Stromal cell of bone marrow (primary cell): ENCODE results near the gene WWOX.

Source experiments
- DNase-seq: peaks from one replicate; pipeline ENCODE4 v3.0.0-alpha.2; 2012; ENCODE audit warnings: low read depth

WWOX gene

GRCh38 chr16:78906135-78906534, 806.7 kb downstream of the WWOX start:
- no peak for DNase-seq

GRCh38 chr16:78909226-78909625, 809.8 kb downstream of the WWOX start:
- no peak for DNase-seq

- DNase-seq: no peak
Observed at GRCh38 chr16:78915811-78916345, 816.4 kb downstream of the WWOX start.

- DNase-seq: no peak
Observed at GRCh38 chr16:78916928-78917545, 817.6 kb downstream of the WWOX start.

GRCh38 chr16:78918805-78919305, 819.4 kb downstream of the WWOX start:
- no peak for DNase-seq

- no peak for DNase-seq
Observed at GRCh38 chr16:78919852-78920251, 820.4 kb downstream of the WWOX start.

- no peak for DNase-seq
Observed at GRCh38 chr16:78920621-78921020, 821.2 kb downstream of the WWOX start.

GRCh38 chr16:78925083-78925767, 825.8 kb downstream of the WWOX start:
- peak; percentile 3 for DNase-seq

- DNase-seq: no peak
Observed at GRCh38 chr16:78926723-78927210, 827.3 kb downstream of the WWOX start.

- DNase-seq: no peak
Observed at GRCh38 chr16:78927766-78928165, 828.3 kb downstream of the WWOX start.

- no peak for DNase-seq
Observed at GRCh38 chr16:78929841-78930240, 830.4 kb downstream of the WWOX start.

- no peak for DNase-seq
Observed at GRCh38 chr16:78930561-78930960, 831.1 kb downstream of the WWOX start.

GRCh38 chr16:78931267-78931666, 831.8 kb downstream of the WWOX start:
- no peak for DNase-seq

GRCh38 chr16:78931678-78932077, 832.2 kb downstream of the WWOX start:
- peak; percentile 3 for DNase-seq

GRCh38 chr16:78932355-78932943, 833.0 kb downstream of the WWOX start:
- DNase-seq: no peak

- DNase-seq: no peak
Observed at GRCh38 chr16:78936060-78936459, 836.6 kb downstream of the WWOX start.

GRCh38 chr16:78939597-78939996, 840.1 kb downstream of the WWOX start:
- no peak for DNase-seq

- no peak for DNase-seq
Observed at GRCh38 chr16:78942625-78943245, 843.3 kb downstream of the WWOX start.

GRCh38 chr16:78945336-78945735, 845.9 kb downstream of the WWOX start:
- no peak for DNase-seq

GRCh38 chr16:78946556-78946955, 847.1 kb downstream of the WWOX start:
- DNase-seq: no peak

- no peak for DNase-seq
Observed at GRCh38 chr16:78950768-78951167, 851.3 kb downstream of the WWOX start.

GRCh38 chr16:78952630-78953029, 853.2 kb downstream of the WWOX start:
- no peak for DNase-seq
